HepG2 (cell line): Measurements from ENCODE around the gene VWA3B. TPM values are rescaled to one million over a fixed set of nuclear protein-coding genes. Genes with fewer than 3 reads are reported as not detected.

Experiments
- ATAC-seq: fragments of 200-7000 bp; cut with Tn5 transposase; 3 replicates; pipeline ENCODE4 v1.9.1; 2020; ENCODE audit warnings: mild to moderate bottlenecking, moderate library complexity
- BruUV-seq: library from RNA; stranded (reverse); fragments of 400-500 nt; replicated peaks from 2 replicates; lab custom pipeline; 2021; lab: Mats Ljungman, UMichigan
- CTCF ChIA-PET: fragments of 300-600 bp; formaldehyde crosslinking; extraction: SDS; loops from one replicate; lab custom pipeline; 2021; ENCODE audit warnings: low total read pairs, inconsistent platforms, low intra/inter-chr PET ratio; lab: Yijun Ruan, JAX
- POLR2A ChIA-PET: fragments of 350-600 bp; sonication (Branson Sonifier 250); formaldehyde crosslinking; loops from one replicate; lab custom pipeline; 2020; ENCODE audit warnings: antibody characterized with exemption, inconsistent platforms; lab: Yijun Ruan, JAX
- DNase-seq: peaks from one replicate; pipeline ENCODE4 v3.0.0-alpha.2; 2015; ENCODE audit warnings: low spot score
- FAIRE-seq: peaks from 3 replicates; lab custom pipeline; 2011; peaks lifted over from hg19 to GRCh38; lab: Jason Lieb, UNC
- H2AFZ ChIP-seq: one replicate; pipeline ENCODE4 v1.6.1; 2011; ENCODE audit warnings: low read length, inconsistent platforms
- H3K27ac ChIP-seq: fragments of 300-600 bp; 3 replicates; pipeline ENCODE4 v1.8.0; 2011; ENCODE audit warnings: mixed run types, mild to moderate bottlenecking, mixed read lengths, low read length, inconsistent platforms; ENCODE audit not compliant: insufficient read depth; ENCODE audit errors: extremely low read length
- H3K27me3 ChIP-seq, 2 experiments: fragments of 200-600 bp in 1 of 2; 2 replicates in 1 of 2; 3 replicates in 1 of 2; pipeline versions ENCODE4 v1.6.0 to v1.8.0; 2011; ENCODE audit warnings: low read length in 2 of 2, mild to moderate bottlenecking in 2 of 2, moderate library complexity in 2 of 2, inconsistent platforms in 1 of 2; ENCODE audit not compliant: insufficient read depth in 2 of 2, control insufficient read depth in 1 of 2
- H3K36me3 ChIP-seq, 2 experiments: fragments of 200-600 bp in 1 of 2; replicated peaks in 1 of 2; 2 replicates in 1 of 2; 3 replicates in 1 of 2; pipeline versions ENCODE4 v1.5.1 to v1.8.0; 2011; ENCODE audit warnings: low read length in 2 of 2, inconsistent platforms in 1 of 2; ENCODE audit not compliant: insufficient read depth in 2 of 2, control insufficient read depth in 1 of 2
- H3K4me1 ChIP-seq: 2 replicates; pipeline ENCODE4 v1.5.1; 2012; ENCODE audit warnings: low read length, inconsistent platforms; ENCODE audit not compliant: insufficient read depth
- H3K4me2 ChIP-seq: 2 replicates; pipeline ENCODE4 v1.6.0; 2011; ENCODE audit warnings: low read depth, low read length, inconsistent platforms
- H3K4me3 ChIP-seq, 3 experiments: fragments of 200-600 bp in 1 of 3; sonication (generic), shearing (Covaris generic) in 1 of 3; replicated peaks in 1 of 3; 2 replicates each; pipeline ENCODE4 v1.5.1; 2011 to 2016; ENCODE audit warnings: low read length in 3 of 3, inconsistent platforms in 2 of 3, low read depth in 2 of 3, mild to moderate bottlenecking in 2 of 3, control low read depth in 1 of 3, mixed read lengths in 1 of 3; ENCODE audit not compliant: insufficient read depth in 1 of 3
- H3K79me2 ChIP-seq: one replicate; pipeline ENCODE4 v1.6.1; 2011; ENCODE audit warnings: low read length, inconsistent platforms; ENCODE audit not compliant: insufficient read depth
- H3K9ac ChIP-seq: 2 replicates; pipeline ENCODE4 v1.6.0; 2011; ENCODE audit warnings: mild to moderate bottlenecking, low read depth, low read length, inconsistent platforms; ENCODE audit not compliant: insufficient read depth
- H3K9me3 ChIP-seq: 2 replicates; pipeline ENCODE4 v1.5.1; 2012; ENCODE audit warnings: mild to moderate bottlenecking, low read length
- H4K20me1 ChIP-seq: 2 replicates; pipeline ENCODE4 v1.6.0; 2011; ENCODE audit warnings: inconsistent platforms, mild to moderate bottlenecking, low read length, moderate library complexity; ENCODE audit not compliant: insufficient read depth
- CEBPG ChIP-seq: IDR thresholded peaks from 2 replicates; pipeline ENCODE4 v1.6.1; 2016
- FOXA1 ChIP-seq, 2 experiments: fragments of 450-650 bp in 1 of 2; sonication (generic) in 1 of 2; formaldehyde crosslinking in 1 of 2; IDR thresholded peaks; 2 replicates each; pipeline versions ENCODE4 v1.4.0 to v1.6.1; 2016 to 2020; ENCODE audit warnings: missing genetic modification reagents in 1 of 2
- MAFF ChIP-seq: IDR thresholded peaks from 2 replicates; pipeline ENCODE4 v1.6.1; 2011; ENCODE audit warnings: low read depth, low read length, improper control_type of control experiment
- PRMT3 ChIP-seq: sonication (generic); formaldehyde crosslinking; IDR thresholded peaks from 2 replicates; pipeline ENCODE4 v1.8.1; 2022; ENCODE audit warnings: low read depth, mild to moderate bottlenecking, moderate library complexity, missing genetic modification reagents, borderline replicate concordance
- RFX1 ChIP-seq: fragments of 450-650 bp; IDR thresholded peaks from 2 replicates; pipeline ENCODE4 v1.6.1; 2017
- YEATS4 ChIP-seq: sonication (generic); formaldehyde crosslinking; IDR thresholded peaks from 2 replicates; pipeline ENCODE4 v1.4.0; 2020; ENCODE audit warnings: missing genetic modification reagents, borderline replicate concordance
- ZNF335 ChIP-seq: sonication (generic); formaldehyde crosslinking; IDR thresholded peaks from 2 replicates; pipeline ENCODE4 v1.4.0; 2020; ENCODE audit warnings: missing genetic modification reagents
- ZNF34 ChIP-seq: sonication (generic); formaldehyde crosslinking; IDR thresholded peaks from 2 replicates; pipeline ENCODE4 v1.4.0; 2020; ENCODE audit warnings: mild to moderate bottlenecking, missing genetic modification reagents, borderline replicate concordance
- ZNF382 ChIP-seq: sonication (generic); formaldehyde crosslinking; IDR thresholded peaks from 2 replicates; pipeline ENCODE4 v1.5.0; 2020; ENCODE audit warnings: missing genetic modification reagents, mild to moderate bottlenecking, borderline replicate concordance
- ZNF652 ChIP-seq: IDR thresholded peaks from 2 replicates; pipeline ENCODE4 v1.6.1; 2016; ENCODE audit warnings: low read depth, borderline replicate concordance
- WGBS: methylation state at CpG from one replicate; pipeline ENCODE4 v1.1.6; 2017; ENCODE audit warnings: low lambda C conversion rate; 5-methylcytosine and 5-hydroxymethylcytosine counted together
- in situ Hi-C: cut with HindIII; loops from 2 replicates; pipeline ENCODE4 v1.10.0; 2017; ENCODE audit warnings: low pct_unique_long_range_greater_than_20kb; ENCODE audit not compliant: extremely low pct_ligation_motif_present
- intact Hi-C: fragments of 100-400 bp; cut with micrococcal nuclease; formaldehyde crosslinking; loops from one replicate; pipeline ENCODE4 v1.10.0; 2022; ENCODE audit not compliant: unreplicated experiment
- polyA plus RNA-seq, 8 experiments: library from polyadenylated mRNA; depleted of rRNA in 3 of 8; stranded (reverse) in 7 of 8; unstranded in 1 of 8; fragments of >200 nt; fragmentation: Illumina TruSeq in 4 of 8; extraction: Trizol in 4 of 8; gene quantifications; 2 replicates each; pipeline versions ENCODE4 v1.2.1 to v1.2.3, GENCODE V29; 2011 to 2016; ENCODE audit warnings: low read depth in 4 of 8, missing spikeins in 1 of 8, mixed read lengths in 1 of 8; ENCODE audit not compliant: insufficient read depth in 1 of 8
- total RNA-seq, 5 experiments: library from RNA; depleted of rRNA; stranded (reverse); fragments of >200 nt; fragmentation: Illumina TruSeq; extraction: Trizol; gene quantifications; 2 replicates each; pipeline ENCODE4 v1.2.3, GENCODE V29; 2016; ENCODE audit warnings: low read depth in 1 of 5
- TF ChIP-seq, protein P1 (sequence below): fragments of 450-650 bp; IDR thresholded peaks from 2 replicates; pipeline ENCODE4 v1.6.1; 2017; ENCODE audit warnings: mild to moderate bottlenecking
- TF ChIP-seq, protein P2 (sequence below): IDR thresholded peaks from 2 replicates; pipeline ENCODE4 v1.6.1; 2016; ENCODE audit warnings: low read depth

Gene VWA3B
- total and polyA plus RNA-seq, 2 of the 13 experiments (the other 11 are each of a cell fraction or from before 2014, with no cell fraction given), result not detected

DNA sequence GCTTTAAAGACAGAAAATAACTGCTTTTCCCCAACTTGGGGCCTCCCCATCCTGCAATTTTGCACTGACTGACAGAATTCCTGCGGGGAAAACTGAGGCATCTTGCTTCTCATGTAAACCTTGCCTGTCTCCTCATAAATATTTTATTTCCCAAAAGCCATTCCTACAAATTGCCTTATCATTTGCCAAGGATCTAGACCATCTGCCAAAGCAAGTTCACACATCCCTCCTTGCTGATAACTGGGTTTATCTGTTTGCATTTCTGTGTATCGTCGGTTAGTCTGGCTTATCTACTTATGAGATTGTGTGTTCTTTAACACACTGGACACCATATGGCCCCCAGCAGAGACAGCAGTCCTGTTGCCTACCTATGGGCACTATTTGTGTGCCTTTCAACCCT, 256.3 kb downstream of the VWA3B start:
- H3K9me3 ChIP-seq, result peaks cover 3% of the 10 kb centered on the region; the same call in 1 of the 2 replicates
- FAIRE-seq, result no peak
- intact Hi-C loops (no loop called here), in situ Hi-C loops (no loop called here)
- no TSS peak for BruUV-seq
- no peaks in the 10 kb centered on the region for H3K36me3 ChIP-seq
- WGBS, result 2% methylated on average over 3 of the region's 3 CpGs
- no peak overlapping the region for H3K4me2 ChIP-seq
- no peak overlapping the region for H3K9ac ChIP-seq
- no peak overlapping the region for H3K27ac ChIP-seq
- H4K20me1 ChIP-seq, result no peaks in the 10 kb centered on the region
- ChIA-PET CTCF (no interaction called here), POLR2A (no interaction called here)
- H3K27me3 ChIP-seq, result peaks cover 0 to 47% of the 10 kb centered on the region in 2 experiments
- no peaks in the 10 kb centered on the region for H3K79me2 ChIP-seq
- no peak for DNase-seq
- H2AFZ ChIP-seq, result no peak overlapping the region
- no peak overlapping the region for H3K4me3 ChIP-seq
- no peaks in the 10 kb centered on the region for H3K4me1 ChIP-seq
- no peak for ATAC-seq
- no peak for TF ChIP-seq ZNF652
- TF ChIP-seq FOXA1 (IDR thresholded peaks at IDR 0.05), result no peak
- TF ChIP-seq FOXA1 (CRISPR knock-in tag; IDR thresholded peaks at IDR 0.05), result no peak
- TF ChIP-seq, protein P1, sequence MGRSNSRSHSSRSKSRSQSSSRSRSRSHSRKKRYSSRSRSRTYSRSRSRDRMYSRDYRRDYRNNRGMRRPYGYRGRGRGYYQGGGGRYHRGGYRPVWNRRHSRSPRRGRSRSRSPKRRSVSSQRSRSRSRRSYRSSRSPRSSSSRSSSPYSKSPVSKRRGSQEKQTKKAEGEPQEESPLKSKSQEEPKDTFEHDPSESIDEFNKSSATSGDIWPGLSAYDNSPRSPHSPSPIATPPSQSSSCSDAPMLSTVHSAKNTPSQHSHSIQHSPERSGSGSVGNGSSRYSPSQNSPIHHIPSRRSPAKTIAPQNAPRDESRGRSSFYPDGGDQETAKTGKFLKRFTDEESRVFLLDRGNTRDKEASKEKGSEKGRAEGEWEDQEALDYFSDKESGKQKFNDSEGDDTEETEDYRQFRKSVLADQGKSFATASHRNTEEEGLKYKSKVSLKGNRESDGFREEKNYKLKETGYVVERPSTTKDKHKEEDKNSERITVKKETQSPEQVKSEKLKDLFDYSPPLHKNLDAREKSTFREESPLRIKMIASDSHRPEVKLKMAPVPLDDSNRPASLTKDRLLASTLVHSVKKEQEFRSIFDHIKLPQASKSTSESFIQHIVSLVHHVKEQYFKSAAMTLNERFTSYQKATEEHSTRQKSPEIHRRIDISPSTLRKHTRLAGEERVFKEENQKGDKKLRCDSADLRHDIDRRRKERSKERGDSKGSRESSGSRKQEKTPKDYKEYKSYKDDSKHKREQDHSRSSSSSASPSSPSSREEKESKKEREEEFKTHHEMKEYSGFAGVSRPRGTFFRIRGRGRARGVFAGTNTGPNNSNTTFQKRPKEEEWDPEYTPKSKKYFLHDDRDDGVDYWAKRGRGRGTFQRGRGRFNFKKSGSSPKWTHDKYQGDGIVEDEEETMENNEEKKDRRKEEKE, result no peak
- TF ChIP-seq ZNF335 (CRISPR knock-in tag), result no peak
- TF ChIP-seq YEATS4 (CRISPR knock-in tag), result no peak
- no peak for TF ChIP-seq ZNF34 (CRISPR knock-in tag)
- no peak for TF ChIP-seq CEBPG
- TF ChIP-seq ZNF382 (CRISPR knock-in tag), result no peak
- no peak for TF ChIP-seq PRMT3
- TF ChIP-seq, protein P2, sequence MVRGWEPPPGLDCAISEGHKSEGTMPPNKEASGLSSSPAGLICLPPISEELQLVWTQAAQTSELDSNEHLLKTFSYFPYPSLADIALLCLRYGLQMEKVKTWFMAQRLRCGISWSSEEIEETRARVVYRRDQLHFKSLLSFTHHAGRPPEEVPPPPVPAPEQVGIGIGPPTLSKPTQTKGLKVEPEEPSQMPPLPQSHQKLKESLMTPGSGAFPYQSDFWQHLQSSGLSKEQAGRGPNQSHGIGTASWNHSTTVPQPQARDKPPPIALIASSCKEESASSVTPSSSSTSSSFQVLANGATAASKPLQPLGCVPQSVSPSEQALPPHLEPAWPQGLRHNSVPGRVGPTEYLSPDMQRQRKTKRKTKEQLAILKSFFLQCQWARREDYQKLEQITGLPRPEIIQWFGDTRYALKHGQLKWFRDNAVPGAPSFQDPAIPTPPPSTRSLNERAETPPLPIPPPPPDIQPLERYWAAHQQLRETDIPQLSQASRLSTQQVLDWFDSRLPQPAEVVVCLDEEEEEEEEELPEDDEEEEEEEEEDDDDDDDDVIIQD (CRISPR knock-in tag), result no peak
- TF ChIP-seq MAFF, result no peak
- TF ChIP-seq RFX1, result no peak
